Type B pancreatic cell (in vitro differentiated cells): ENCODE results near the gene SYT6. TPM values are rescaled to one million over a fixed set of nuclear protein-coding genes. Genes with fewer than 3 reads are reported as not detected.

Source experiments
- DNase-seq: peaks from one replicate; pipeline ENCODE4 v3.0.0; 2021; ENCODE audit warnings: mixed read lengths; ENCODE audit not compliant: unreplicated experiment; ENCODE audit errors: extremely low spot score
- H3K27ac Mint-ChIP-seq: 2 replicates; pipeline ENCODE4 v1.8.0; 2021; ENCODE audit warnings: mild to moderate bottlenecking, mixed read lengths
- H3K27me3 Mint-ChIP-seq: 2 replicates; pipeline ENCODE4 v1.8.0; 2021; ENCODE audit warnings: mixed read lengths
- H3K36me3 Mint-ChIP-seq: 2 replicates; pipeline ENCODE4 v1.8.0; 2021; ENCODE audit warnings: mixed read lengths
- H3K4me1 Mint-ChIP-seq: one replicate; pipeline ENCODE4 v1.8.0; 2021; ENCODE audit warnings: mixed read lengths; ENCODE audit not compliant: unreplicated experiment
- H3K4me3 Mint-ChIP-seq: 2 replicates; pipeline ENCODE4 v1.8.0; 2021; ENCODE audit warnings: mild to moderate bottlenecking, mixed read lengths
- H3K9me3 Mint-ChIP-seq: 2 replicates; pipeline ENCODE4 v1.8.0; 2021; ENCODE audit warnings: mixed read lengths
- total RNA-seq: library from RNA; stranded (reverse); gene quantifications from 2 replicates; pipeline ENCODE4 v1.2.1, GENCODE V29; 2021; ENCODE audit warnings: low replicate concordance
- TF ChIP-seq, protein P1 (sequence below): fragments of 200-600 bp; sonication (generic); conservative IDR thresholded peaks from 2 replicates; pipeline ENCODE4 v1.5.0; 2021; ENCODE audit warnings: antibody characterized with exemption, mild to moderate bottlenecking

The SYT6 gene
- total RNA-seq, 1 donor from 2014 or later: 3.0 TPM

DNA sequence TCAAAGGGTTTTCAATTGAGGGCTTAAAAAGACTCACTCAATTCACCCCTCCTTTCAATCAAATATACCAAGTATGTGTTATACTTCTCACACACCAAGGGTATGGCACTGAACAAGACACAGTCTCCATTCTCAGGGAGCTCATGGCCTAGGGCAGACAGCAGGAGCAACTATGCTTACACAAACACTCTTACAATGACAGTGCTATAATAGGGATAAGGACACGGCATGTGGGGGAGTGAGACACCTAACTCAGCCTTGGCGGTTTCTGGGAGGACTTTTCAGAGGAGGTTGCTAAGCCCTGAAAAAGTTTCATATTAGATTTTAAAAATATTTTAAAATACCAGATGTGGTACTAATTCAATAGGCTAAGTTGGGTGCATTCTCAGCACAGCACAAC, 22.7 kb upstream of the SYT6 start:
- Mint-ChIP-seq H3K27me3 (peaks cover 16% of the 10 kb centered on the region), H3K4me1 (no peaks in the 10 kb centered on the region), H3K36me3 (no peaks in the 10 kb centered on the region), H3K9me3 (no peaks in the 10 kb centered on the region), H3K4me3 (no peak overlapping the region), H3K27ac (no peak overlapping the region)
- DNase-seq: no peak
- TF ChIP-seq, protein P1, sequence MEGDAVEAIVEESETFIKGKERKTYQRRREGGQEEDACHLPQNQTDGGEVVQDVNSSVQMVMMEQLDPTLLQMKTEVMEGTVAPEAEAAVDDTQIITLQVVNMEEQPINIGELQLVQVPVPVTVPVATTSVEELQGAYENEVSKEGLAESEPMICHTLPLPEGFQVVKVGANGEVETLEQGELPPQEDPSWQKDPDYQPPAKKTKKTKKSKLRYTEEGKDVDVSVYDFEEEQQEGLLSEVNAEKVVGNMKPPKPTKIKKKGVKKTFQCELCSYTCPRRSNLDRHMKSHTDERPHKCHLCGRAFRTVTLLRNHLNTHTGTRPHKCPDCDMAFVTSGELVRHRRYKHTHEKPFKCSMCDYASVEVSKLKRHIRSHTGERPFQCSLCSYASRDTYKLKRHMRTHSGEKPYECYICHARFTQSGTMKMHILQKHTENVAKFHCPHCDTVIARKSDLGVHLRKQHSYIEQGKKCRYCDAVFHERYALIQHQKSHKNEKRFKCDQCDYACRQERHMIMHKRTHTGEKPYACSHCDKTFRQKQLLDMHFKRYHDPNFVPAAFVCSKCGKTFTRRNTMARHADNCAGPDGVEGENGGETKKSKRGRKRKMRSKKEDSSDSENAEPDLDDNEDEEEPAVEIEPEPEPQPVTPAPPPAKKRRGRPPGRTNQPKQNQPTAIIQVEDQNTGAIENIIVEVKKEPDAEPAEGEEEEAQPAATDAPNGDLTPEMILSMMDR: no peak

DNA sequence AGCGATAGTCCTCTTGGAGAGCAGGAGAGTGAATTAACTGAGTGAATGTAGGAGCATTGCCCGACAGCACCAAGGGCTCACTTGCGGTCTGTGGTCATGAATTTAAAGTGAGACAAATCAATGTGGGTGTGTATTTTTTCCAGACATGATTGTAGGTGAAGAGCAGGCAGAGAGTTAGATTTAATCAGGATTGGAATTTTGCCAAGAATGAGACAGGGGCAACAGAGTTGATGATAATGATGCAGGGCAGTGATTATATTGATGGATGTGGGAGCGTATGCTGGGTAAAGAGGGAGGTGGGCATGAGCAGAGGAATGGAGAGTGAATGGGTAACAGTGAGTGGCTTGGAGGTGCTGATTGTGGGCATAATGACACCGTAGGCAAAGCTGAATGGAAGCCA, 20.0 kb upstream of the SYT6 start:
- H3K9me3 Mint-ChIP-seq: no peaks in the 10 kb centered on the region
- H3K27ac Mint-ChIP-seq: no peak overlapping the region
- peaks cover 13% of the 10 kb centered on the region for H3K27me3 Mint-ChIP-seq
- H3K4me3 Mint-ChIP-seq: no peak overlapping the region
- TF ChIP-seq, protein P1: no peak
- no peaks in the 10 kb centered on the region for H3K4me1 Mint-ChIP-seq
- H3K36me3 Mint-ChIP-seq: no peaks in the 10 kb centered on the region
- DNase-seq: no peak

DNA sequence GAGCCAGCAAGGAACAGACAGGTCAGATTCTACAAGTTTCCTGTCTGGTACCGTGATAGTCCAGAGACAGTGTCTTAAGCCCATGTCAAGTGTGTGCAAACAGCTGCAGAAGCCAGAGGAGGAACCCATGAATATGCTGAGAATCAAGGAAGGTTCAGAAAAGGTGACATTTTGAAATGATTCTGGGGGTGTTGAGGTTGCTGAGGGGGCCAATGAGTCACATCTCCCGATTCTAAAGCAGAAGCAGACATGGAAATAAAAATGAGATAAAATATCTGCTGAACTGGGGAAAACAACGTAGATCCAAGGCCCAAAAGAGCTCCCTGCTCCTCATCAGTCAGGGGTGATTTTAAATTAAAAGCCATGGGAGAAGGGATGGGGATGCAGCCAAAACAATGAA, 15.8 kb upstream of the SYT6 start:
- Mint-ChIP-seq H3K27me3 (peaks cover 11% of the 10 kb centered on the region), H3K9me3 (no peaks in the 10 kb centered on the region), H3K27ac (no peak overlapping the region), H3K36me3 (no peaks in the 10 kb centered on the region), H3K4me1 (no peaks in the 10 kb centered on the region), H3K4me3 (no peak overlapping the region)
- TF ChIP-seq, protein P1: no peak
- no peak for DNase-seq

DNA sequence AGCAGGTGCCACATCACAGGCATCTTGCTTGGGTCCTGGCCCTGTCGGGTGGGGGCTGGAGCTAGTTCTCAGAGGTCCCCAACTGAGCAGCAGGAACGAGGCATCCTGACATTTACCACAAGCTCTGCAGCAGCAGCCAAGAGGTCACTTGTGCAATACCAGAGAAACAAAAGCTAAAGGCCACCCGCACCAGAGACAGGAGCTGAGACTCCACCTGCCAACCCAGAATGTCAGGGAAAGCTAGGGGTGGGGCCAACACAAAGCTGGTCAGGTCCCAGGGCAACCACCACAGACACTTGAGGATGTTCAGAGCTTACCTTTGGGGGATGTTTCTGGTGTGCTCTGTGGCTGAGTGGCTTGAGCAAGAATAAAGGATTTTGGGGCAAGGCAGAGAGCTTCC, 13.6 kb upstream of the SYT6 start:
- TF ChIP-seq, protein P1: no peak
- Mint-ChIP-seq H3K27ac (no peak overlapping the region), H3K4me1 (no peaks in the 10 kb centered on the region), H3K9me3 (no peaks in the 10 kb centered on the region), H3K27me3 (peaks cover 25% of the 10 kb centered on the region), H3K36me3 (no peaks in the 10 kb centered on the region), H3K4me3 (no peak overlapping the region)
- no peak for DNase-seq

DNA sequence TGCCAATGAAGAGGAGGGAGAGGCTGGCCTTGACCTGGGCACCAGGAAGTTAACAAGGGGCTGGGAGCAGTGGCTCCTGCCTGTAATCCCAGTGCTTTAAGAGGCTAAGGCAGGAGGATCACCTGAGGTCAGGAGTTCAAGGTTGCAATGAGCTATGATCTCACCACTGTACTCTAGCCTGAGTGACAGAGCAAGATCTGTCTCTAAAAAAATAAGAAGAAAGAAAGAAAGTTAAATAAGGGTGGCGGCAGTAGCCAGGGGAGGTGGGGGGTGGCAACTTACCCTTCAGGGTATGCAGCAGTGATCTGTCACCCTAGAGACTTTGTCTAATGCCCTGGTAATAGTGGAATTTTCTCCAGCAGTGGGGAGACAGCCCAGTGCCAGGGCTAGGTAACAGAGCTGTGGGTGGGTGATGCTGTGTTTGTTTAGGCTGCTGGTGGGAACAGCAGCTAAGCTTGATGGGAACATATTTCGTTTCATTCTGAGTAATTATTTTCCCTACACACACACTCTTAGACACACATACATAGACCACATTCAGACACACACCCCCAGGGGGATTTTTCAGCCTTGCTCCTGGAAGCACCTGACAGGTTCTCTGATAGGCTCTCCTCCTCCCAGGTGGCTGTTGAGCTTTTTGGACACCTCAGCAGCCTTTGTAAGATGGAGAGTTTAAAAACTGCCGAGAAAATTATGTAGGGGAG, 11.3 kb upstream of the SYT6 start:
- Mint-ChIP-seq H3K9me3 (no peaks in the 10 kb centered on the region), H3K4me3 (no peak overlapping the region), H3K27ac (no peak overlapping the region), H3K4me1 (no peaks in the 10 kb centered on the region), H3K36me3 (no peaks in the 10 kb centered on the region), H3K27me3 (peaks cover 44% of the 10 kb centered on the region)
- DNase-seq: no peak
- TF ChIP-seq, protein P1: no peak
